Right lobe of liver (tissue), 6 donors: ENCODE results near the gene CRYBB1. TPM values are rescaled to one million over a fixed set of nuclear protein-coding genes. Genes with fewer than 3 reads are reported as not detected.

Experiments used
- ATAC-seq, 4 donors: fragments of 200-7000 bp; cut with Tn5 transposase; one replicate each; pipeline ENCODE4 v1.9.1; 2020; ENCODE audit warnings: mild to moderate bottlenecking in 4 of 4, moderate library complexity in 4 of 4
- DNase-seq, 3 donors: peaks; one replicate each; pipeline ENCODE4 v3.0.0-alpha.2; 2020
- H3K27ac ChIP-seq, 3 donors: fragments of 200-600 bp; one replicate each; pipeline ENCODE4 v1.8.0; 2022
- H3K27me3 ChIP-seq, 2 donors: fragments of 200-600 bp; one replicate each; pipeline ENCODE4 v1.8.0; 2022
- H3K36me3 ChIP-seq, 4 donors: fragments of 200-600 bp; sonication (generic) in 1 of 4; one replicate each; pipeline versions ENCODE4 v1.5.1 to v1.8.0; 2017 to 2022; ENCODE audit warnings: control low read depth in 1 of 4
- H3K4me1 ChIP-seq, 4 donors: fragments of 200-600 bp; sonication (generic) in 1 of 4; one replicate each; pipeline versions ENCODE4 v1.5.1 to v1.8.0; 2017 to 2022; ENCODE audit warnings: control low read depth in 1 of 4
- H3K4me3 ChIP-seq, 3 donors: fragments of 200-600 bp; one replicate each; pipeline ENCODE4 v1.8.0; 2022
- H3K9me3 ChIP-seq, 4 donors: fragments of 200-600 bp; sonication (generic) in 1 of 4; one replicate each; pipeline versions ENCODE4 v1.5.1 to v1.8.0; 2017 to 2022; ENCODE audit warnings: control low read depth in 1 of 4
- POLR2A ChIP-seq: fragments of 450-650 bp; IDR thresholded peaks from one replicate; pipeline ENCODE4 v1.6.1; 2017; ENCODE audit warnings: antibody characterized with exemption, mild to moderate bottlenecking
- WGBS: methylation state at CpG from one replicate; pipeline ENCODE4 v1.1.6; 2018; ENCODE audit warnings: low coverage, low lambda C conversion rate; ENCODE audit not compliant: insufficient coverage; ENCODE audit errors: missing lambda C conversion rate; 5-methylcytosine and 5-hydroxymethylcytosine counted together
- intact Hi-C, 2 donors: fragments of 100-400 bp; cut with DNase I; formaldehyde crosslinking; loops; one replicate each; pipeline versions ENCODE4 v1.11.2 to v1.14.1; 2022
- total RNA-seq, 6 experiments: library from RNA; depleted of rRNA in 2 of 6; stranded (reverse); fragments of >200 nt in 2 of 6; fragmentation: NEBNext Ultra II Directional in 3 of 6; extraction: Animal tissue kit (Norgen Biotek cat#: 25700) in 3 of 6; gene quantifications; one replicate each; pipeline versions ENCODE4 v1.1.0 to v1.2.4, GENCODE V29; 2016 to 2023
- TF ChIP-seq, protein P1 (sequence below), 4 donors: fragments of 200-600 bp in 3 of 4; fragments of 450-650 bp in 1 of 4; IDR thresholded peaks; one replicate each; pipeline versions ENCODE4 v1.5.1 to v1.8.0; 2016 to 2022; ENCODE audit warnings: antibody characterized with exemption in 4 of 4, mild to moderate bottlenecking in 2 of 4
- donor health status: DM: no; HTN: yes; CAD: no.
- donor health status: DM: no; HTN: no; CAD: no.
- donor health status: DM: no; HTN: no; CAD: no.
- donor health status: DM: no; HTN: yes; CAD: no.
- donor health status: DM: no; HTN: yes; CAD: no.

CRYBB1 gene
- total RNA-seq, 6 experiments from 2014 or later, result 0.53 to 0.59 TPM; not detected in 4

DNA sequence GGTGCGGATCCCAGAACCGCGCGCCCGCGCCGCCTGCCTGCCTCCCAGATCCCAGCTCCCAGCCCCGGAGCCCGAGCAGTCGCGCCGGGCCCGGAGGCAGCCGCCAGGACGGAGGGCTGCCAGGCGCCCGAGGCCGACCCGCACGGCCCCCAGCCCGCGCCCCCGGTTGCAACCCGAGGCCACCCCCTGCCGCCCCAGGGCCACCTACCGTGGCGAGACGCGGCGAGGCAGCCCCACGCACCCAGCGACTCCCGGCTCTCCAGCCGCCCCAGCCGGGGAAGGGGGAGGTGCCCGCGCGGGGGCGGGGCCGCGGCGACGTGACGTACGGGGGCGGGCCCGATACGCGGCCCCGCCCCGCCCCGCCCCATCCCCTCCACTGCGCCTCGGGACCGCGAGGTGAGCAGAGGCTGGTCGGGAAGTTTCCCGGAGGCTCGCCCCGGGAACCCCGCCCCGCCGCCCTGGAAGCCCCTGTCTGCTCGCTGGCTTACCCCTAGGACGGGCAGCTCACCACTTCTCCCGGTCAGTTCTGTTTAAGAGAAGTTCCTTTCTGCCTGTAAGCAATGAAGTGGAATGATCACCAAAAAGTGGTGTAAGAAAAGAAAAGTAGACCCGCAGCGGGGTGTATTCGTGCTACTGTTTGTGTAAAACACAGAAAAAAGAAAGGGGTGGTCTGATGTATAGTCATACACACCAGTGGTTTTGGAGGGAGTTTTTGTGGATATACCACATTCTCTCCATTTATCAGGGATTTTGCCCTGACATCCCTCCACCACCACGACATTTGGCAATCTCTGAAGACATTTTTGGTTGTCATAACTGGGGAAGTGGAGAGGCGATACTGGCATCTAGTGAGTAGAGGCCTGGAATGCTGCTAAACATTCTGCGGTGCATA is 27.7 kb downstream of the CRYBB1 start, which contains the start of gene TPST2:
Gene TPST2, minus strand, starts transcription at position 288 of the 892 bp plus-strand sequence. CDS start 48,502 bp downstream, outside the sequence.
- ATAC-seq (peak; percentile 84 to 92 (median 90)), DNase-seq (peak; percentile 87 to 90 (median 88))
- no peaks in the 10 kb centered on the region for H3K27me3 ChIP-seq
- H3K4me1 ChIP-seq, result peaks cover 0 to 40% (median 13%) of the 10 kb centered on the region in 4 donors
- H3K36me3 ChIP-seq, result no peaks in the 10 kb centered on the region
- peak within 1 kb of the TSS; percentile 82 to 91 (median 91) for H3K4me3 ChIP-seq
- peak; percentile 89 for TF ChIP-seq POLR2A
- TF ChIP-seq, protein P1, sequence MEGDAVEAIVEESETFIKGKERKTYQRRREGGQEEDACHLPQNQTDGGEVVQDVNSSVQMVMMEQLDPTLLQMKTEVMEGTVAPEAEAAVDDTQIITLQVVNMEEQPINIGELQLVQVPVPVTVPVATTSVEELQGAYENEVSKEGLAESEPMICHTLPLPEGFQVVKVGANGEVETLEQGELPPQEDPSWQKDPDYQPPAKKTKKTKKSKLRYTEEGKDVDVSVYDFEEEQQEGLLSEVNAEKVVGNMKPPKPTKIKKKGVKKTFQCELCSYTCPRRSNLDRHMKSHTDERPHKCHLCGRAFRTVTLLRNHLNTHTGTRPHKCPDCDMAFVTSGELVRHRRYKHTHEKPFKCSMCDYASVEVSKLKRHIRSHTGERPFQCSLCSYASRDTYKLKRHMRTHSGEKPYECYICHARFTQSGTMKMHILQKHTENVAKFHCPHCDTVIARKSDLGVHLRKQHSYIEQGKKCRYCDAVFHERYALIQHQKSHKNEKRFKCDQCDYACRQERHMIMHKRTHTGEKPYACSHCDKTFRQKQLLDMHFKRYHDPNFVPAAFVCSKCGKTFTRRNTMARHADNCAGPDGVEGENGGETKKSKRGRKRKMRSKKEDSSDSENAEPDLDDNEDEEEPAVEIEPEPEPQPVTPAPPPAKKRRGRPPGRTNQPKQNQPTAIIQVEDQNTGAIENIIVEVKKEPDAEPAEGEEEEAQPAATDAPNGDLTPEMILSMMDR (IDR thresholded peaks at IDR 0.05), result peak in 1 of 4 donors; percentile 11
- H3K9me3 ChIP-seq, result no peaks in the 10 kb centered on the region
- intact Hi-C loops, result no loop called here
- WGBS, result under 1% methylated on average over 12 of the region's 72 CpGs
- peak within 1 kb of the TSS; percentile 88 to 95 (median 91) for H3K27ac ChIP-seq

DNA sequence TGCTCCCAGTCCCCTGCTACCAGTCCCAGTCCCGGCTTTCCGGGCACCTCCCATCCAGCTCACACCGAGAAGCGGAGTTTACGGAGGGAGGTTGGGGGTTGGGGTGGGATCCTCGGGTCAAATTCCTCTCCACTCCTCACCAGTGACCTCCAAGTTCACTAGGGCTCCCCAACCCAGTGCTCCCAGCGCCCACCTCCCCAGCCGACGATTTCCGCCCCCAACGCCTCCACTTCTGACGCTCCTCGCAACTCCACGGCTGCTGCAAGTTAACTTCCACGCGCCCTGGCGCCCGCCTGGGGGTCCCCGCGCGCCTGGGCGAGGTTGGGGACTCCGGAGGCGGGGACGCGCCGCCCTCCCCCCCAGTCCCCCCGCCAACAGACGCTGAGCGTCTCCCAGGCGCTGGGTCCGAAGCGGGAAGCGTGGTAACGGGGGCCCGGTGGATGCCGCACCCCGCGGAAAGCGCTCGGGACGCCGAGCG is 28.4 kb downstream of the CRYBB1 start:
- 0% methylated on average over 10 of the region's 44 CpGs for WGBS
- Histone ChIP-seq H3K4me1 (peaks cover 0 to 47% (median 16%) of the 10 kb centered on the region in 4 donors), H3K27me3 (no peaks in the 10 kb centered on the region), H3K27ac (peak overlapping the region; percentile 88 to 95 (median 91)), H3K36me3 (no peaks in the 10 kb centered on the region), H3K9me3 (no peaks in the 10 kb centered on the region), H3K4me3 (peak overlapping the region; percentile 82 to 91 (median 91))
- ATAC-seq (peak; percentile 63 to 79 (median 72)), DNase-seq (peak; percentile 77 to 90 (median 90))
- intact Hi-C loops, result no loop called here
- no peak for TF ChIP-seq POLR2A
- TF ChIP-seq, protein P1 (IDR thresholded peaks at IDR 0.05), result no peak

DNA sequence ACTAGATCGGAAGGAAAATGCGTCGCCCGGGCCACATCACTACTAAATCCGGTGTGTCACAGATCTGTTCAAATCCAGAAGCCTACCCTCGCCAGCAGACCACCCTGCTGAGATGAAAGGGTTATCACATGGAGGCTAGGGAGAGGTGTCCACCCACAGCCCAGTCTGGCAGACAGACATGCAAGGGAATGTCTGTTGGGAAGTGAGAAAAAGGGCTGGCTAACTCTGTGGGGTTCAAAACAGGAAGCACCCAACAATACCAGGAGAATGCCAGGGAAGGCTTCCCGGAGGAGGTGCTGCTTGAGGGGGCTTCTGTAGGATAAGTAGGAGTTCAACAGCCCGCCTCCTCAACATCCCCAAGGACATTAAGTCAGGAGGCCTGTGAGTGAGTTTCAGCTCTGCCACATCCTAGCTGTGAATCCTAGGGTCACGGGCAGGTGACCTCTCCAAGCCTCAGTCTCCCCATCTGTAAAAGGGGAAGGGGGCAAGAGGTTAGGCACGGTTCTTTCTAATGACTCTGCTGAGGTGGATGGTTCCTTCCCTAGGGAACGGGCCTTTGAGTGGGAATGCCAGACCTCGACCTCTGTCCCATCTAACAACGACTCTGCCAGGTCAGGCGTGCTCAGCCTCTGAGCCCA is 29.0 kb downstream of the CRYBB1 start:
- no peaks in the 10 kb centered on the region for H3K36me3 ChIP-seq
- ATAC-seq (no peak), DNase-seq (no peak)
- TF ChIP-seq, protein P1 (IDR thresholded peaks at IDR 0.05), result no peak
- peak; percentile 48 for TF ChIP-seq POLR2A
- intact Hi-C loops, result no loop called here
- H3K9me3 ChIP-seq, result no peaks in the 10 kb centered on the region
- WGBS, result 38% methylated on average over 9 of the region's 14 CpGs
- H3K4me3 ChIP-seq, result peak overlapping the region; percentile 82 to 91 (median 91)
- peaks cover 0 to 48% (median 16%) of the 10 kb centered on the region in 4 donors for H3K4me1 ChIP-seq
- H3K27ac ChIP-seq, result peak overlapping the region; percentile 88 to 95 (median 91)
- no peaks in the 10 kb centered on the region for H3K27me3 ChIP-seq

DNA sequence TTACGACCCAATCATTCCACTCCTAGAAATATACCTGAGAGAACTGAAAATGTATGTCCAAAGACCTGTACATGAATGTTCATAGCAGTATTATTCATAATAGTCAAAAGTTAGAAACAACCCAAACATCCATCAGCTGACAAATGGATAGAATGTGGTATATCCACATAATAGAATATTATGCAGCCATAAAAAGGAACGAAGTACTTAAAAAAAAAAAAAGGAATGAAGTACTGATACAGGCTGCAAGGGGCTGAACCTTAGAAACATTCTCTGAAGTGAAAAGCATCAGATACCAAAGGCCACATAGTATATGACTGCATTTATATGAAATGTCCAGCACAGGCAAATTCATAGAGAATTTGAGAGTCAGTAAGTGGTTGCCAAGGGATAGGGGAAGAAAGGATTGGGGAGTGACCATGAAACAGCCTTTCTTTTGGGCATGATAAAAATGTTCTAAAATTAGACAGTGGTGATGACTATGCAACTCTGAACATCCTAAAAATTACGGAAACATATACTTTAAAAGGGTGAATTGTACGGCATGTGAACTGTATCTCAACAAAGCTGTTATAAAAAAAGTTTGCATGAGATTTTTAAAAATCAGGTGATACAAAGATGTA is 29.7 kb downstream of the CRYBB1 start:
- Histone ChIP-seq H3K4me1 (peaks cover 0 to 48% (median 16%) of the 10 kb centered on the region in 4 donors), H3K36me3 (no peaks in the 10 kb centered on the region), H3K27ac (peak overlapping the region; percentile 88 to 95 (median 91)), H3K9me3 (no peaks in the 10 kb centered on the region), H3K4me3 (peak overlapping the region; percentile 11 to 91 (median 91)), H3K27me3 (no peaks in the 10 kb centered on the region)
- 69% methylated on average over 3 of the region's 4 CpGs for WGBS
- ATAC-seq, result no peak
- no peak for DNase-seq
- intact Hi-C loops, result no loop called here
- TF ChIP-seq, protein P1 (IDR thresholded peaks at IDR 0.05), result no peak
- no peak for TF ChIP-seq POLR2A
